Neuronal stem cell (in vitro differentiated cells): Measurements from ENCODE around the gene LAD1.

Experiments used
- DNase-seq: peaks from one replicate; pipeline ENCODE4 v3.0.0-alpha.2; 2013; ENCODE audit warnings: low spot score
- H2AFZ ChIP-seq: one replicate; pipeline ENCODE4 v1.6.1; 2013; ENCODE audit warnings: mild to moderate bottlenecking, low read length, inconsistent platforms
- H2AK5ac ChIP-seq: 2 replicates; pipeline ENCODE4 v1.6.1; 2013; ENCODE audit warnings: low read depth, mild to moderate bottlenecking, inconsistent platforms, low read length, moderate library complexity, mixed read lengths
- H2BK120ac ChIP-seq: 2 replicates; pipeline ENCODE4 v1.6.1; 2013; ENCODE audit warnings: low read depth, mild to moderate bottlenecking, inconsistent platforms, low read length, moderate library complexity, mixed read lengths
- H2BK12ac ChIP-seq: one replicate; pipeline ENCODE4 v1.6.1; 2013; ENCODE audit warnings: low read length, inconsistent platforms
- H2BK15ac ChIP-seq: 2 replicates; pipeline ENCODE4 v1.6.1; 2013; ENCODE audit warnings: mild to moderate bottlenecking, low read length, inconsistent platforms, mixed read lengths
- H2BK5ac ChIP-seq: one replicate; pipeline ENCODE4 v1.6.1; 2013; ENCODE audit warnings: inconsistent platforms, mild to moderate bottlenecking, low read length, moderate library complexity
- H3K14ac ChIP-seq: one replicate; pipeline ENCODE4 v1.6.1; 2013; ENCODE audit warnings: low read length, inconsistent platforms
- H3K18ac ChIP-seq: 2 replicates; pipeline ENCODE4 v1.6.1; 2013; ENCODE audit warnings: low read length, inconsistent platforms
- H3K23ac ChIP-seq: 2 replicates; pipeline ENCODE4 v1.6.1; 2013; ENCODE audit warnings: low read depth, mild to moderate bottlenecking, mixed read lengths, low read length, inconsistent platforms; ENCODE audit not compliant: poor library complexity
- H3K27ac ChIP-seq: replicated peaks from 3 replicates; pipeline ENCODE4 v1.5.1; 2013; ENCODE audit warnings: low read length, inconsistent platforms
- H3K27me3 ChIP-seq, 3 experiments: 2 replicates each; pipeline ENCODE4 v1.6.1; 2013; ENCODE audit warnings: low read length in 3 of 3, mild to moderate bottlenecking in 2 of 3, inconsistent platforms in 1 of 3, low read depth in 1 of 3, mixed read lengths in 1 of 3, moderate library complexity in 1 of 3; ENCODE audit not compliant: control insufficient read depth in 3 of 3, insufficient read depth in 3 of 3
- H3K36me3 ChIP-seq, 2 donors: replicated peaks in 1 of 2; 2 replicates each; pipeline ENCODE4 v1.6.1; 2013; ENCODE audit warnings: low read length in 2 of 2; ENCODE audit not compliant: control insufficient read depth in 2 of 2, insufficient read depth in 2 of 2
- H3K4ac ChIP-seq: 2 replicates; pipeline ENCODE4 v1.6.1; 2013; ENCODE audit warnings: inconsistent platforms, mild to moderate bottlenecking, low read length, moderate library complexity
- H3K4me1 ChIP-seq, 2 donors: 1 replicate in 1 of 2; 2 replicates in 1 of 2; pipeline ENCODE4 v1.6.1; 2013; ENCODE audit warnings: low read length in 2 of 2, low read depth in 1 of 2; ENCODE audit not compliant: control insufficient read depth in 2 of 2, insufficient read depth in 1 of 2
- H3K4me2 ChIP-seq: one replicate; pipeline ENCODE4 v1.6.1; 2013; ENCODE audit warnings: mild to moderate bottlenecking, low read length, inconsistent platforms; ENCODE audit not compliant: insufficient read depth, poor library complexity, severe bottlenecking
- H3K4me3 ChIP-seq, 2 donors: 2 replicates each; pipeline ENCODE4 v1.5.1; 2013; ENCODE audit warnings: low read length in 2 of 2, mild to moderate bottlenecking in 2 of 2, inconsistent platforms in 1 of 2, moderate library complexity in 1 of 2
- H3K79me1 ChIP-seq: one replicate; pipeline ENCODE4 v1.6.1; 2013; ENCODE audit warnings: low read depth, mild to moderate bottlenecking, inconsistent platforms, low read length, moderate library complexity
- H3K9ac ChIP-seq: one replicate; pipeline ENCODE4 v1.6.1; 2013; ENCODE audit warnings: mild to moderate bottlenecking, low read depth, low read length, inconsistent platforms; ENCODE audit not compliant: poor library complexity
- H3K9me3 ChIP-seq, 2 donors: replicated peaks in 1 of 2; 2 replicates each; pipeline versions ENCODE3 to v1.6.1; 2013; ENCODE audit warnings: low read length in 2 of 2, mild to moderate bottlenecking in 2 of 2, inconsistent platforms in 1 of 2, low read depth in 1 of 2, mixed read lengths in 1 of 2, moderate library complexity in 1 of 2; ENCODE audit not compliant: control insufficient read depth in 2 of 2, insufficient read depth in 1 of 2
- H4K8ac ChIP-seq: one replicate; pipeline ENCODE4 v1.6.1; 2013; ENCODE audit warnings: low read depth, mild to moderate bottlenecking, inconsistent platforms, low read length, moderate library complexity
- H4K91ac ChIP-seq: one replicate; pipeline ENCODE4 v1.6.1; 2013; ENCODE audit warnings: low read length, low read depth, mild to moderate bottlenecking, inconsistent platforms; ENCODE audit not compliant: poor library complexity
- WGBS, 2 donors: extraction: QIAGEN DNeasy Blood & Tissue Kit; methylation state at CpG; one replicate each; pipeline ENCODE4 v1.1.7; 2013; ENCODE audit warnings: missing lambda C conversion rate in 2 of 2, mixed read lengths in 1 of 2; ENCODE audit not compliant: insufficient read length in 2 of 2, insufficient replicate concordance in 1 of 2; ENCODE audit errors: extremely low coverage in 2 of 2; 5-methylcytosine and 5-hydroxymethylcytosine counted together

Gene LAD1

DNA sequence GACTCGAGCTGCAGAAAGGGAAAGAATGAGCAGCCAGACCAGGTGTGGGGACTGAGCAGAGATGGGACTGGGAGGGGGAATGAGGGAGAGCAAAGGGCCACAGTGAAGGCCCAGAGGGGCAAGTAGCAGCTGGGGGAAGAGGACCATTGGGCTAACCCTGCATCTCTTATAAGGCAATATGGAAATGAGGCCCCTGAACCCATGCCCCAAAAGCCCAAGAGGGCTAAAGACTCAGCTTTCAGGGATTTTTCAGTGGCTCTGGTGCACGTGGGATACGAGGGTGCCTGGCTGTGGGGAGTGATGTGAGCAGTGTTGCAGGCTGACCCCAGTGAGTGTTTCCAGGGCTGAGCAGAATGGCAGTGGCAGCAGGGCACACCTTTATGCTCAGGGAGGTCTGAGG lies 22.9 kb upstream of the LAD1 start:
- H2AFZ ChIP-seq: no peak overlapping the region
- H3K36me3 ChIP-seq: no peaks in the 10 kb centered on the region
- no peak for DNase-seq
- no peaks in the 10 kb centered on the region for H3K79me1 ChIP-seq
- H3K27ac ChIP-seq: no peak overlapping the region
- no peak overlapping the region for H3K4me2 ChIP-seq
- H3K18ac ChIP-seq: peak overlapping the region; percentile 23
- no peak overlapping the region for H4K91ac ChIP-seq
- peak overlapping the region; percentile 20 for H2AK5ac ChIP-seq
- peaks cover 0 to 45% (median 0%) of the 10 kb centered on the region in 3 experiments for H3K27me3 ChIP-seq
- H4K8ac ChIP-seq: no peak overlapping the region
- WGBS, 2 donors: no CpG with 5 or more reads among the region's 3 CpGs
- H2BK5ac ChIP-seq: no peak overlapping the region
- no peak overlapping the region for H2BK120ac ChIP-seq
- H3K4me1 ChIP-seq: peaks cover 0 to 39% of the 10 kb centered on the region in 2 donors
- no peak overlapping the region for H2BK15ac ChIP-seq
- no peak overlapping the region for H3K9ac ChIP-seq
- H3K9me3 ChIP-seq: no peaks in the 10 kb centered on the region
- no peak overlapping the region for H3K14ac ChIP-seq
- no peak overlapping the region for H2BK12ac ChIP-seq
- no peak overlapping the region for H3K4me3 ChIP-seq
- no peak overlapping the region for H3K4ac ChIP-seq
- H3K23ac ChIP-seq: peak overlapping the region; percentile 35

DNA sequence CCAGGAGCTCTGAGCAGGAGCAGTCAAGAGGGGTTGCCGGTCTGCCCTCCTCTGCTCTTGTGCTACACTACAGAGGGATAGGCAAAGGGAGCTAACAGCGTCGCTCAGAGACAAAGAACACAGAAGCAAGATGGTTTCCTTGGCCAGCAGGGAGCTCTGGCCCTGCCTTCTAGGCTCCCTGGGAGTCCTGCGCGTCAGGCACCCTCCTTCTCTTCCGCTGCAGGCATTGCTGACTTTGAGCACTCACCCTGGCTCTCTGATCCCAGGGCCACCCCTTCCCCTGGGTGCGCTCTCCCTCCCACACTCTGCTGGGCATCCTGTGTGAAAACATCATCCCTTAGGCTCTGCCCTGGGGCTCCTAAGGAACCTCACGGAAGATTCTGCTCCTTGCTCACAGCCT lies 21.9 kb upstream of the LAD1 start:
- Histone ChIP-seq H3K4me1 (peaks cover 0 to 32% of the 10 kb centered on the region in 2 donors), H2AFZ (no peak overlapping the region), H3K14ac (peak overlapping the region; percentile 60), H3K4me3 (no peak overlapping the region), H4K8ac (no peak overlapping the region), H3K4me2 (no peak overlapping the region), H3K18ac (peak overlapping the region; percentile 75), H2AK5ac (peak overlapping the region; percentile 53), H2BK5ac (peak overlapping the region; percentile 43), H4K91ac (peak overlapping the region; percentile 68), H2BK120ac (peak overlapping the region; percentile 17), H3K79me1 (no peaks in the 10 kb centered on the region), H3K4ac (no peak overlapping the region), H2BK15ac (peak overlapping the region; percentile 50), H3K23ac (no peak overlapping the region), H3K36me3 (no peaks in the 10 kb centered on the region), H3K27ac (no peak overlapping the region), H3K27me3 (peaks cover 0 to 41% (median 0%) of the 10 kb centered on the region in 3 experiments), H2BK12ac (peak overlapping the region; percentile 7), H3K9me3 (no peaks in the 10 kb centered on the region), H3K9ac (peak overlapping the region; percentile 38)
- no peak for DNase-seq
- WGBS, 2 donors: no CpG with 5 or more reads among the region's 8 CpGs

DNA sequence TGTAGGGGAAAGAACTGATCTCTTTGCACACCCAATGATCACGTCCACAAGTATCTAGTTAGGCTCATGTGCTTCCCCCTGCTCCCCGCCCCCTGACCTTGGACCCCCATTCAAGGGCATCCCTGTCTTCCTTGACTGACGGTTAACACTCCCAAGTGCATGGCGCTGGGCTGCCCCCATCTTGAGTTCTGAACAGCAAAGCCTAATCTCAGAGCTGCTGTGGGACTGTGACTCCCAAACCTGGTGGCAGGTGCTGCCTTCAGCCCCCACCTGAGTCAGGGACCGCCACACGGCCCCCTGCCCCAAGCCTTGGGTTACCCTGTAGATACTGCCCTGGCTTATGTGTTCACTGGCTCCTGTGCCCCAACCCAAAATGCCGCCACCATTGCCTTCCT lies 21.5 kb upstream of the LAD1 start:
- peak overlapping the region; percentile 17 for H2BK120ac ChIP-seq
- peak overlapping the region; percentile 53 for H2AK5ac ChIP-seq
- H3K27me3 ChIP-seq: peaks cover 0 to 44% (median 0%) of the 10 kb centered on the region in 3 experiments
- H3K27ac ChIP-seq: no peak overlapping the region
- H3K18ac ChIP-seq: peak overlapping the region; percentile 75
- peak overlapping the region; percentile 38 for H3K9ac ChIP-seq
- H3K14ac ChIP-seq: peak overlapping the region; percentile 60
- H3K4me2 ChIP-seq: no peak overlapping the region
- H2BK12ac ChIP-seq: no peak overlapping the region
- peak overlapping the region; percentile 43 for H2BK5ac ChIP-seq
- no peaks in the 10 kb centered on the region for H3K79me1 ChIP-seq
- no peak overlapping the region for H3K23ac ChIP-seq
- H3K4ac ChIP-seq: no peak overlapping the region
- no peak overlapping the region for H3K4me3 ChIP-seq
- no peak overlapping the region for H4K8ac ChIP-seq
- no CpG with 5 or more reads among the region's 7 CpGs for WGBS, 2 donors
- H2AFZ ChIP-seq: no peak overlapping the region
- DNase-seq: no peak
- no peaks in the 10 kb centered on the region for H3K36me3 ChIP-seq
- peaks cover 0 to 32% of the 10 kb centered on the region in 2 donors for H3K4me1 ChIP-seq
- peak overlapping the region; percentile 50 for H2BK15ac ChIP-seq
- H4K91ac ChIP-seq: peak overlapping the region; percentile 68
- H3K9me3 ChIP-seq: peaks cover 0 to 2% of the 10 kb centered on the region in 2 donors

DNA sequence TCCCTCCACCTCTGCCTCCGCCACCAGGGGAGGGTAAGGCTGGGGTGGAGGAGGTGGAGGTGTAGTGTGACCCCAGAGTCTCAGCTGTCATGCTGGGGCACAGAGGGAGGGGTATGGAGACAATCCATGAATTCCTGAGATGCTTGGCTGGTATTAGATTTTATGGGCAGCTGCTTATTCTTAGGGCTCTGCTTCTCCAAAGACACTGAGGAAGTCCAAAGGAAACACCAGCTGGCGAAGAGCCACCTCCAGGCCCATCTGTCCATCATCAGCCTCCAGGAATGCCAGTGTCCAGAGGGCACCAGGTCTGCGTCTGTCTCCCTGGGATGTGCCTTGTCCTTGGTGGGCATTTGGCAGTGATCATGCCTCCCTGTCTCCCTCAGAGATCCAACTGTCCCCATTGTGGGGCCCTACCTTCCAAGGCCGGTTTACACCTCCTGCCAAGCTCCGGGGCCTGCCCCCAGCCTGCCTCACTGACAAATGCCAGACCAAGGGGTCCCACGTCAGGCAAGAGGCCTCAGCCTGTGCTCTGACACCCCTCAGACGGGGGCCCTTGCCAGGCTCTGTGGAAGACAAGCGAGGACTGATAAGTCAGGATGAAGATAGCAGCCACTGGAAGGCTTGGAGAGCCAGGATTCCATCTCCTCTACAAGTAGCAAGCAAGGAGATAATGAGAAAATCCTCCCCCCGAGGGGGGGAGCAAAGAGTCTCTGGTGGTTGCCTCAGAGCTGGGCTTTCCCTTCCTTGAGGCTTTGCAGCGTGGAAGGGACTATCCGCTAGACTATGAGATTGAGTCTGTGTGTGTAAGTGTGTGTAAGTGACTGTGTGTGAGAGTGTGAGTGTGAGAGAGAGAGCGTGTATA lies 20.9 kb upstream of the LAD1 start:
- H2BK15ac ChIP-seq: no peak overlapping the region
- H3K23ac ChIP-seq: no peak overlapping the region
- peak overlapping the region; percentile 57 for H2AK5ac ChIP-seq
- WGBS, 2 donors: 100% methylated on average over 1 of the region's 12 CpGs; no CpG with 5 or more reads in 1 of the 2 donors
- no peak overlapping the region for H4K8ac ChIP-seq
- no peak overlapping the region for H3K9ac ChIP-seq
- H3K27ac ChIP-seq: no peak overlapping the region
- no peak overlapping the region for H3K4me3 ChIP-seq
- no peak overlapping the region for H4K91ac ChIP-seq
- peaks cover 0 to 48% (median 0%) of the 10 kb centered on the region in 3 experiments for H3K27me3 ChIP-seq
- H3K9me3 ChIP-seq: peaks cover 0 to 7% of the 10 kb centered on the region in 2 donors
- H3K4me2 ChIP-seq: no peak overlapping the region
- H3K4ac ChIP-seq: no peak overlapping the region
- no peak overlapping the region for H2BK120ac ChIP-seq
- H3K14ac ChIP-seq: peak overlapping the region; percentile 32
- no peaks in the 10 kb centered on the region for H3K36me3 ChIP-seq
- H2BK12ac ChIP-seq: no peak overlapping the region
- peak overlapping the region; percentile 89 for H3K18ac ChIP-seq
- peaks cover 0 to 32% of the 10 kb centered on the region in 2 donors for H3K4me1 ChIP-seq
- DNase-seq: no peak
- H3K79me1 ChIP-seq: no peaks in the 10 kb centered on the region
- no peak overlapping the region for H2BK5ac ChIP-seq
- H2AFZ ChIP-seq: no peak overlapping the region
